ENCODE results near the gene FNDC7. TPM values are rescaled to one million over a fixed set of nuclear protein-coding genes. Genes with fewer than 3 reads are reported as not detected.

The FNDC7 gene, protein sequence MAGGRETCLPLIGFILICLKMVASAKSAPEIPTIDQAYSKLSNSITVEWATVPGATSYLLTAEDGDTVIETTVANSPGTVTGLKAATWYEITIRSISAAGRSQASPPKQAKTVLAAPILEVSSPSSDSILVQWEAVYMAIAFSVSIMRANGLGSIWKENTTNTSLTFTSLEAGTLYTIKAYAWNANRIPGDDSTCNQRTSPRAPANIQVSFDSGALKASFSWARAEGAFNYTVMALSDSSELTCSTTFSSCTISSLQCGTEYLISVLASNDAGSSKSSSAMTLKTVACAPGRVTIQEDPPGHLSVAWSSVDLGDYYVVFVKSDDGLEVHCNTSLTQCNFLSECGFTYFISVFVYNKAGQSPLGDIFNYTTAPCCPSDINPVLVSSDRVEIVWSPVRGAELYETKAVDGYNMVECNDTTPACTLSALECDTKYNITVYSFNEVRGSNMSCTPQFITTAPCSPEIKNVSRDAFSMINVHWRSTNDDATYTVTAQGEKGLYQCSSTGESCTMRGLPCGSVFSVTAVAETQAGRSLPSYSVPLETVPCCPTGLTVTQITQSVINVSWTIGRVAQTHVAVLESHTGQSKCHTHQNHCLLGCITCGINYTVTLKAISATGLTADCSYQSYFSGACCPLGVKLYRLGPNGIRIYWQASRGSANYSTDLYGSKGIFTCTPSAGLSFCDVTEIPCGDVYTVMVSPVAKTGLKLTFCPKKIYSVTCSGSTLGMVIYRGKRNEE
- 0.02 to 0.09 TPM (median 0.03 TPM) in 3 of 5 replicates, not detected in the others for total RNA-seq (2022; extraction: Qiagen RNA extraction; ENCODE audit: low read depth)

DNA sequence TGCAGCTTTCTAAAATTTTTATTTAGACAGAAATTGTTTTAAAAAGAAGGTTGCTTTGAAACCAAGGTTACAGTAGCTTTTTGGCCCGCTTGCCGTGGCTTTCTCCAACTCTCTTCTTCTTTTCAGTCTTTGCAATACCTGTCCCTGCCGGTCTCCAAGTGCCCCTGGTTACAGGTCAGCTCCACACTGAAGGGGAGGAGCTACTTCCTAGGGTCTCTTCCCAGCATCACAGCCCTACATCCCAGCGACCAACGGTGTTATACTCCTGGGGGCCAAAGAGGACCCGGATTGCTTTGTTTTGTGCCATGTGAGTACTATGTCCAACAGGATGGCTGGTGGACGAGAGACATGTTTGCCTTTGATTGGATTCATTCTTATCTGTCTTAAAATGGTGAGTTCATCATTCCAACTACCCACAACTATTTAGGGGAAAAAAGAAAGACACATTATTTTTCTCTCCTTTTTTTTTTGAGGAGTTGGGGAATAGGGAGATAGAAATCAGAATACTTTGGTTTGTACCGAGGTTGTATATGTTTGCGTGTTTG is at the start of gene FNDC7:
TSS of gene FNDC7 (plus strand) at position 303 of the 545 bp plus-strand sequence. CDS start at position 329, 26 bp downstream.

DNA sequence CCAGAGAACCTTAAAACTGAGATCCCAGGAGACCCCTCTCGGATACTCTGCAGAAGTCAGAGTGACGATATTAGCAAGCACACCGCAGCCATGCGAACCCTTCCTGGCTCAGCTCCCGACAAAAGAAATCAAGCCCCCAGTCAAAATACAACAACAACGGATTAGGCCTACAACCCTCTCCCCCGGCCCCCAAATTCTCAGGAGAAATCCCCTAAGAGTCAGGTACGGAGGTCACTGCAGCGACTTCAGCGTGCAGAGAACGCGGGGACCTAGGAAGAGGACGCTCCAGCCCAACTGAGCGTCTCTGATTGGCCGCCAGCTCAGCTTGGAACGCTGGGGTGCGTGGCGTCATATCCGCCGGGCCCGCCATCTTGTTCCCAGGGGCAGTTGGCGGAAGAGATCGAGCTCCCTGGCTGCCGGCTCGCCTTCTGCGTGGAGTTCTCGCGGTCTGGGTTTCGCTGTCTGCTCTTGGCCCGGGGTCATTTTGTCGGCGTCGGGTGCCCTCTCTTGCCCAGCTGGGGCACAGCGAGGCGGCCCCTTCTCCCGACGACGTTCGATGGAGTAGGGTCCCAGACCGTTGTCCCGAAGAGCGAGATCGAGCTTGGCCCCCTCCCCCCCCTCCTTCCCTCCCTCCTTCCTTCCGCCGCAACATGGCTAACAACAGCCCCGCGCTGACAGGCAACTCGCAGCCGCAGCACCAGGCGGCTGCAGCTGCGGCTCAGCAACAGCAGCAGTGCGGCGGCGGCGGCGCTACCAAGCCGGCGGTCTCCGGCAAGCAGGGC is 20.6 kb upstream of the FNDC7 start, which contains the start of gene PRPF38B:
TSS of gene PRPF38B (plus strand) at position 369 of the 782 bp plus-strand sequence. CDS start at position 651, 282 bp downstream.

DNA sequence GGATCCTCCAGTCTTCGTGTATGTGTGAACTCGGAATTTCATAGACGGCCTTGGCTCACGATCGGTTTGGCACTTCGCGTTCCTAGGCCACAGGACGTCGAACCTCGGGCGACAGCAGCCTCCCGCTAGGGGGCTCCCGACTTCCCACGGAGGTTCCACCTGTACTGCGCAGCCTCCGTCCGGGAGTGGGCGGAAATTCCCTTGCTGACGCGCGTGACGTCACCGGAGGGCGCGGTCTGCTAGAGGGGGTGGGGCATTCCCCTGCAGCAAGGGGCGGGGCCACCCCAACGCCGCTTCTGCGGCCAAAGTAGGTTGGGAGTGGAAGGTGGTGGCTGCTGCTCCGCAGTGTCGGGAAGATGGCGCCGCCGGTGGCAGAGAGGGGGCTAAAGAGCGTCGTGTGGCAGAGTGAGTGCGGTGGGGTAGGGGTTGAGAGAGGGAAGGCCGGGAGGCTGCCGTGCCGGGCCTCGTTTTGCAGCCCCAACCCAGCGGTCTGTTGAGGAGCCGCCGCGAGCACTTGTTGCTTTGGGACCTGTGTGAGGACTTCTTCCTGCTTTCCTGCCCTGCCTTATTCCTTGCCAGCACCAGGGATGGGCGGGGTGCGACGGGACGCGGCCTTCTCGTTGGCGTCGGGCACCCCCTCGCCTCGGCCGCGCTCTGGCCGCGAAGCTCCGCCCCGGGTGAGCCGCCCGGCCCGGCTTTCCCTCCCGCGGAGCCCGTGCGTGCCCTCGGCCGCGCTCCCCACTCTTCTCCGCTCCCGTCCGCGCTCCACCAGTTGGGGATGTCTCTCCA is 33.9 kb downstream of the FNDC7 start, which contains the start of gene STXBP3:
TSS of gene STXBP3 (plus strand) at position 293 of the 789 bp plus-strand sequence. CDS start at position 357, 64 bp downstream.

Other genes starting within 250 kb of the FNDC7 start
- 5.4 to 9.5 TPM (median 7.7 TPM) in 5 replicates for gene EEIG2, start 152.8 kb upstream of the FNDC7 start, total RNA-seq (2022; extraction: Qiagen RNA extraction; ENCODE audit: low read depth)
- 4.3 to 4.7 TPM (median 4.4 TPM) in 5 replicates for gene HENMT1, start 51.8 kb upstream of the FNDC7 start, total RNA-seq (2022; extraction: Qiagen RNA extraction; ENCODE audit: low read depth)
- 21.0 to 26.2 TPM (median 24.4 TPM) in 5 replicates for gene PRPF38B, start 20.6 kb upstream of the FNDC7 start, total RNA-seq (2022; extraction: Qiagen RNA extraction; ENCODE audit: low read depth)
- 16.9 to 27.4 TPM (median 23.0 TPM) in 5 replicates for gene STXBP3, start 33.8 kb downstream of the FNDC7 start, total RNA-seq (2022; extraction: Qiagen RNA extraction; ENCODE audit: low read depth)
- 0.72 to 1.1 TPM (median 0.87 TPM) in 5 replicates for gene AKNAD1, start 144.2 kb downstream of the FNDC7 start, total RNA-seq (2022; extraction: Qiagen RNA extraction; ENCODE audit: low read depth)
- 13.6 to 17.3 TPM (median 16.8 TPM) in 5 replicates for gene GPSM2, start 164.1 kb downstream of the FNDC7 start, total RNA-seq (2022; extraction: Qiagen RNA extraction; ENCODE audit: low read depth)

All from A549 treated with DMSO at 1 μM for 4 hours (cell line).